ENCODE results near the gene RCAN2. TPM values are rescaled to one million over a fixed set of nuclear protein-coding genes. Genes with fewer than 3 reads are reported as not detected.
A peak's percentile ranks its signal among the peaks of the same experiment; 100 is the strongest.
"Not testable (repeated sequence)": the region's sequence is repeated elsewhere in the genome, so short reads cannot be mapped to it uniquely, and the experiment has no call there.

The RCAN2 gene
- polyA plus RNA-seq, 3 donors, result 26.8 to 27.8 (median 27.5) TPM

- no peak for DNase-seq (ENCODE audit: low read depth in 3 of 3, low spot score in 2 of 3)
Measured at GRCh38 chr6:46352541-46353268, 138.5 kb downstream of the RCAN2 start.

- no peak for DNase-seq (ENCODE audit: low read depth in 3 of 3, low spot score in 2 of 3)
Measured at GRCh38 chr6:46350714-46351113, 140.5 kb downstream of the RCAN2 start.

- DNase-seq (ENCODE audit: low read depth in 3 of 3, low spot score in 2 of 3), result no peak
Measured at GRCh38 chr6:46347669-46348068, 143.6 kb downstream of the RCAN2 start.

GRCh38 chr6:46340246-46340645 is 151.0 kb downstream of the RCAN2 start:
- DNase-seq (ENCODE audit: low read depth in 3 of 3, low spot score in 2 of 3), result no peak

GRCh38 chr6:46338131-46338530 is 153.1 kb downstream of the RCAN2 start:
- no peak for DNase-seq (ENCODE audit: low read depth in 3 of 3, low spot score in 2 of 3)

- DNase-seq (ENCODE audit: low read depth in 3 of 3, low spot score in 2 of 3), result no peak
Measured at GRCh38 chr6:46334442-46334841, 156.8 kb downstream of the RCAN2 start.

- DNase-seq (ENCODE audit: low read depth in 3 of 3, low spot score in 2 of 3), result no peak
Measured at GRCh38 chr6:46333481-46333880, 157.8 kb downstream of the RCAN2 start.

- not testable (repeated sequence) for DNase-seq (ENCODE audit: low read depth in 3 of 3, low spot score in 2 of 3)
Measured at GRCh38 chr6:46332448-46332847, 158.8 kb downstream of the RCAN2 start.

- no peak for DNase-seq (ENCODE audit: low read depth in 3 of 3, low spot score in 2 of 3)
Measured at GRCh38 chr6:46331461-46331860, 159.8 kb downstream of the RCAN2 start.

- DNase-seq (ENCODE audit: low read depth in 3 of 3, low spot score in 2 of 3), result no peak
Measured at GRCh38 chr6:46329568-46329967, 161.7 kb downstream of the RCAN2 start.

- DNase-seq (ENCODE audit: low read depth in 3 of 3, low spot score in 2 of 3), result no peak
Measured at GRCh38 chr6:46327779-46328178, 163.5 kb downstream of the RCAN2 start.

- DNase-seq (ENCODE audit: low read depth in 3 of 3, low spot score in 2 of 3), result peak in 2 of 3 donors; percentile 5 to 15
Measured at GRCh38 chr6:46325561-46326530, 165.4 kb downstream of the RCAN2 start.

GRCh38 chr6:46324706-46325105 is 166.5 kb downstream of the RCAN2 start:
- no peak for DNase-seq (ENCODE audit: low read depth in 3 of 3, low spot score in 2 of 3)

- no peak for DNase-seq (ENCODE audit: low read depth in 3 of 3, low spot score in 2 of 3)
Measured at GRCh38 chr6:46323966-46324622, 167.2 kb downstream of the RCAN2 start.

GRCh38 chr6:46323312-46323965 is 167.8 kb downstream of the RCAN2 start:
- DNase-seq (ENCODE audit: low read depth in 3 of 3, low spot score in 2 of 3), result no peak

- no peak for DNase-seq (ENCODE audit: low read depth in 3 of 3, low spot score in 2 of 3)
Measured at GRCh38 chr6:46320505-46320904, 170.7 kb downstream of the RCAN2 start.

- no peak for DNase-seq (ENCODE audit: low read depth in 3 of 3, low spot score in 2 of 3)
Measured at GRCh38 chr6:46315589-46315988, 175.7 kb downstream of the RCAN2 start.

- no peak for DNase-seq (ENCODE audit: low read depth in 3 of 3, low spot score in 2 of 3)
Measured at GRCh38 chr6:46312654-46313053, 178.6 kb downstream of the RCAN2 start.

- DNase-seq (ENCODE audit: low read depth in 3 of 3, low spot score in 2 of 3), result no peak
Measured at GRCh38 chr6:46310196-46310595, 181.1 kb downstream of the RCAN2 start.

- DNase-seq (ENCODE audit: low read depth in 3 of 3, low spot score in 2 of 3), result no peak
Measured at GRCh38 chr6:46306431-46306830, 184.8 kb downstream of the RCAN2 start.

- no peak for DNase-seq (ENCODE audit: low read depth in 3 of 3, low spot score in 2 of 3)
Measured at GRCh38 chr6:46305833-46306232, 185.4 kb downstream of the RCAN2 start.

All from right renal cortex interstitium (tissue), 3 donors.